SH-SY5Y (cell line): ENCODE data around the gene SLC25A48.

Experiments
- GATA2 ChIP-seq: IDR thresholded peaks from 2 replicates; pipeline ENCODE4 v1.6.1; 2011; ENCODE audit warnings: mild to moderate bottlenecking, low read depth, low read length
- GATA3 ChIP-seq: IDR thresholded peaks from 2 replicates; pipeline ENCODE4 v1.6.1; 2011; ENCODE audit warnings: low read depth, mild to moderate bottlenecking, low read length, moderate library complexity

The SLC25A48 gene

GRCh38 chr5:135834639-135835529 lies at the start of gene SLC25A48:
Gene SLC25A48, plus strand, starts transcription at chr5:135834663. Its CDS starts 185 bp downstream, at chr5:135834848.
- no peak for TF ChIP-seq GATA2
- no peak for TF ChIP-seq GATA3

GRCh38 chr5:135800656-135801055 lies 33.8 kb upstream of the SLC25A48 start:
- no peak for TF ChIP-seq GATA2
- TF ChIP-seq GATA3, result no peak

- TF ChIP-seq GATA2, result no peak
- no peak for TF ChIP-seq GATA3
These were observed 24.1 kb upstream of the SLC25A48 start for GRCh38 chr5:135810188-135810943.

GRCh38 chr5:135811007-135811406 lies 23.5 kb upstream of the SLC25A48 start:
- TF ChIP-seq GATA3, result no peak
- no peak for TF ChIP-seq GATA2

- no peak for TF ChIP-seq GATA3
- no peak for TF ChIP-seq GATA2
These were observed 20.7 kb upstream of the SLC25A48 start for GRCh38 chr5:135813758-135814157.

- TF ChIP-seq GATA2 (no peak), GATA3 (no peak)
These were observed 20.1 kb upstream of the SLC25A48 start for GRCh38 chr5:135814316-135814715.

- TF ChIP-seq GATA2, result no peak
- no peak for TF ChIP-seq GATA3
These were observed 19.7 kb upstream of the SLC25A48 start for GRCh38 chr5:135814812-135815211.

- no peak for TF ChIP-seq GATA2
- no peak for TF ChIP-seq GATA3
These were observed 13.2 kb upstream of the SLC25A48 start for GRCh38 chr5:135821061-135821801.

GRCh38 chr5:135821802-135822201 lies 12.7 kb upstream of the SLC25A48 start:
- TF ChIP-seq GATA2 (no peak), GATA3 (no peak)

GRCh38 chr5:135822286-135822685 lies 12.2 kb upstream of the SLC25A48 start:
- TF ChIP-seq GATA3, result no peak
- TF ChIP-seq GATA2, result no peak

- TF ChIP-seq GATA2 (no peak), GATA3 (no peak)
These were observed 11.5 kb upstream of the SLC25A48 start for GRCh38 chr5:135822959-135823358.

- TF ChIP-seq GATA3, result no peak
- no peak for TF ChIP-seq GATA2
These were observed 10.6 kb upstream of the SLC25A48 start for GRCh38 chr5:135823881-135824280.

- TF ChIP-seq GATA3 (no peak), GATA2 (no peak)
These were observed 9.9 kb upstream of the SLC25A48 start for GRCh38 chr5:135824541-135825041.
